ENCODE measurements around the gene ABTB1. TPM values are rescaled to one million over a fixed set of nuclear protein-coding genes. Genes with fewer than 3 reads are reported as not detected.

The ABTB1 gene
- total and polyA plus RNA-seq, 9 of the 15 experiments (the other 6 are each of a cell fraction or from before 2014, with no cell fraction given): 0.04 to 2.3 (median 0.55) TPM; not detected in 1

DNA sequence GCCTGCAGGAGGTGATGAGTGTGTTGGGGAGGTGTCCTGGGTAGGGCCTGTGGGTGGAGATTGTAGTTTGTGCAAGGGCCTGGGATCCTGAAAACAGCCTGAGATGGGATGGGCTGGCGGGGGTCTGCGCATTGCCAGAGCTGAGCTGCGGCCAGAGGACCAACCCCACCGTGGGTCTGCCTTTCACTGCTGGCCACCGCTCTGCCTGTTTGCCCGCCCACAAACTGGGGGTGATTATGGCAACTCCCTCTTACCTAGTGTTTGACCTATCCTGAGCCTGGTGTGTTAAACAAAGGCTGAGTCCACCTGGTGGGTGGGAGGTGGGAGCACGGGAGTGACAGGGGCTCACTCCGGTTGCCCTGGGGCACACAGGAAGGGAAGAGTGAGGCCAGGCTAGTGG, 9.8 kb downstream of the ABTB1 start (continued):
- TF ChIP-seq MYC (IDR thresholded peaks at IDR 0.05; ENCODE audit: low read depth, low read length) (no peak), MYC (CRISPR knock-in tag; IDR thresholded peaks at IDR 0.05; ENCODE audit: borderline replicate concordance, low read depth) (no peak), ZNF512 (tag; IDR thresholded peaks at IDR 0.05) (no peak), XRCC5 (IDR thresholded peaks at IDR 0.05; ENCODE audit: low read depth, low read length) (no peak), RHOXF2B (CRISPR knock-in tag; conservative IDR thresholded peaks at IDR 0.05) (no peak), PCBP2 (IDR thresholded peaks at IDR 0.05; ENCODE audit: low read depth, low read length, poor library complexity, severe bottlenecking) (no peak), KDM4B (IDR thresholded peaks at IDR 0.05; ENCODE audit: borderline replicate concordance in 2 of 2, low read depth in 1 of 2) (no peak), XRCC3 (IDR thresholded peaks at IDR 0.05) (no peak), DEAF1 (CRISPR knock-in tag; IDR thresholded peaks at IDR 0.05) (no peak), ZNF766 (CRISPR knock-in tag; conservative IDR thresholded peaks at IDR 0.05) (no peak)
- TF ChIP-seq, protein P1, sequence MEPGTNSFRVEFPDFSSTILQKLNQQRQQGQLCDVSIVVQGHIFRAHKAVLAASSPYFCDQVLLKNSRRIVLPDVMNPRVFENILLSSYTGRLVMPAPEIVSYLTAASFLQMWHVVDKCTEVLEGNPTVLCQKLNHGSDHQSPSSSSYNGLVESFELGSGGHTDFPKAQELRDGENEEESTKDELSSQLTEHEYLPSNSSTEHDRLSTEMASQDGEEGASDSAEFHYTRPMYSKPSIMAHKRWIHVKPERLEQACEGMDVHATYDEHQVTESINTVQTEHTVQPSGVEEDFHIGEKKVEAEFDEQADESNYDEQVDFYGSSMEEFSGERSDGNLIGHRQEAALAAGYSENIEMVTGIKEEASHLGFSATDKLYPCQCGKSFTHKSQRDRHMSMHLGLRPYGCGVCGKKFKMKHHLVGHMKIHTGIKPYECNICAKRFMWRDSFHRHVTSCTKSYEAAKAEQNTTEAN (CRISPR knock-in tag; IDR thresholded peaks at IDR 0.05): no peak

Measured in K562 (cell line).